K562 (cell line): ENCODE results near the gene SPAG4. TPM values are rescaled to one million over a fixed set of nuclear protein-coding genes. Genes with fewer than 3 reads are reported as not detected.
A peak's percentile ranks its signal among the peaks of the same experiment; 100 is the strongest.

ENCODE experiments used
- ATF2 ChIP-seq: sonication (generic); formaldehyde crosslinking; IDR thresholded peaks from 2 replicates; pipeline ENCODE4 v1.8.1; 2022; ENCODE audit warnings: missing genetic modification reagents
- ATF6 ChIP-seq: sonication (generic); formaldehyde crosslinking; IDR thresholded peaks from 2 replicates; pipeline ENCODE4 v1.4.0; 2020; ENCODE audit warnings: mild to moderate bottlenecking, missing genetic modification reagents
- CREB1 ChIP-seq, 2 experiments: sonication (generic) in 1 of 2; formaldehyde crosslinking in 1 of 2; IDR thresholded peaks; 2 replicates each; pipeline versions ENCODE4 v1.6.1 to v1.8.0; 2012 to 2022; ENCODE audit warnings: inconsistent platforms in 1 of 2, mild to moderate bottlenecking in 1 of 2, missing genetic modification reagents in 1 of 2, moderate library complexity in 1 of 2
- CTBP1 ChIP-seq: fragments of 450-650 bp; IDR thresholded peaks from 2 replicates; pipeline ENCODE4 v1.6.1; 2016; ENCODE audit warnings: borderline replicate concordance
- E2F6 ChIP-seq, 2 experiments: IDR thresholded peaks; 2 replicates each; pipeline ENCODE4 v1.6.1; 2011; ENCODE audit warnings: borderline replicate concordance in 1 of 2, control low read depth in 1 of 2, low read depth in 1 of 2, low read length in 1 of 2, mild to moderate bottlenecking in 1 of 2, mixed read lengths in 1 of 2, moderate library complexity in 1 of 2; ENCODE audit not compliant: insufficient read depth in 1 of 2, insufficient read length in 1 of 2, poor library complexity in 1 of 2, severe bottlenecking in 1 of 2; ENCODE audit errors: extremely low read depth in 1 of 2
- ERF ChIP-seq: fragments of 450-650 bp; formaldehyde crosslinking; IDR thresholded peaks from 2 replicates; pipeline ENCODE4 v1.4.0; 2020; ENCODE audit warnings: mild to moderate bottlenecking, mixed read lengths
- FOXP1 ChIP-seq: sonication (generic); formaldehyde crosslinking; IDR thresholded peaks from 2 replicates; pipeline ENCODE4 v1.8.0; 2022; ENCODE audit warnings: mild to moderate bottlenecking, missing genetic modification reagents
- NONO ChIP-seq, 2 experiments: fragments of 200-400 bp in 1 of 2; fragments of 450-650 bp in 1 of 2; formaldehyde crosslinking in 1 of 2; IDR thresholded peaks; 2 replicates each; pipeline ENCODE4 v1.6.1; 2017; ENCODE audit warnings: low read depth in 2 of 2, mild to moderate bottlenecking in 2 of 2, moderate library complexity in 2 of 2, low read length in 1 of 2
- PHF21A ChIP-seq: fragments of 450-650 bp; IDR thresholded peaks from 2 replicates; pipeline ENCODE4 v1.6.1; 2017; ENCODE audit warnings: low read depth, borderline replicate concordance
- PTBP1 ChIP-seq: fragments of 200-400 bp; formaldehyde crosslinking; IDR thresholded peaks from 2 replicates; pipeline ENCODE4 v1.6.1; 2017; ENCODE audit warnings: low read depth, low read length
- RBM17 ChIP-seq: fragments of 200-400 bp; formaldehyde crosslinking; IDR thresholded peaks from 2 replicates; pipeline ENCODE4 v1.6.1; 2017; ENCODE audit warnings: low read depth, mild to moderate bottlenecking, low read length, borderline replicate concordance
- SETDB1 ChIP-seq: IDR thresholded peaks from one replicate; pipeline ENCODE4 v1.6.1; 2012; ENCODE audit warnings: low read length, control low read depth, inconsistent platforms
- SMAD1 ChIP-seq: fragments of 150-350 bp; IDR thresholded peaks from 2 replicates; pipeline ENCODE4 v1.6.1; 2014; ENCODE audit warnings: low read length, low read depth; ENCODE audit not compliant: partially characterized antibody
- TAF9B ChIP-seq: fragments of 450-650 bp; IDR thresholded peaks from 2 replicates; pipeline ENCODE4 v1.6.1; 2018; ENCODE audit warnings: mild to moderate bottlenecking; ENCODE audit not compliant: partially characterized antibody
- TAL1 ChIP-seq: fragments of 450-650 bp; IDR thresholded peaks from 2 replicates; pipeline ENCODE4 v1.6.1; 2016; ENCODE audit warnings: mild to moderate bottlenecking
- TEAD1 ChIP-seq, 2 experiments: fragments of 450-650 bp in 1 of 2; sonication (generic) in 1 of 2; formaldehyde crosslinking; IDR thresholded peaks; 2 replicates each; pipeline versions ENCODE4 v1.4.0 to v1.8.0; 2020 to 2022; ENCODE audit warnings: mild to moderate bottlenecking in 2 of 2, missing genetic modification reagents in 1 of 2
- THRB ChIP-seq: fragments of 450-650 bp; formaldehyde crosslinking; conservative IDR thresholded peaks from 2 replicates; pipeline ENCODE4 v1.4.0; 2022; ENCODE audit warnings: mild to moderate bottlenecking, missing genetic modification characterization
- ZNF398 ChIP-seq: fragments of 250-450 bp; sonication (Bioruptor Pico); IDR thresholded peaks from 2 replicates; pipeline ENCODE4 v1.8.0; 2021; ENCODE audit warnings: moderate library complexity, mild to moderate bottlenecking, inconsistent platforms
- polyA plus RNA-seq, 8 experiments: library from polyadenylated mRNA; depleted of rRNA in 4 of 8; stranded (reverse) in 5 of 8; unstranded in 3 of 8; fragments of >200 nt; fragmentation: Nextera tagmentation in 2 of 8; fragmentation: Illumina TruSeq in 1 of 8; extraction: Ambion mirVana in 2 of 8; extraction: Trizol in 1 of 8; gene quantifications; 2 replicates each; pipeline versions ENCODE4 v1.2.1 to v1.2.3, GENCODE V29; 2011 to 2014; ENCODE audit warnings: inconsistent platforms in 1 of 8, missing spikeins in 1 of 8
- total RNA-seq, 7 experiments: library from RNA; depleted of rRNA in 6 of 7; stranded (reverse); fragments of >200 nt in 6 of 7; fragmentation: Illumina TruSeq in 2 of 7; extraction: Trizol in 2 of 7; gene quantifications; 2 replicates each; pipeline versions ENCODE4 v1.2.1 to v1.2.3, GENCODE V29; 2011 to 2021; ENCODE audit warnings: low replicate concordance in 1 of 7

The SPAG4 gene
- total and polyA plus RNA-seq, 9 of the 15 experiments (the other 6 are each of a cell fraction or from before 2014, with no cell fraction given), result 1.6 to 11.4 (median 4.6) TPM

- TF ChIP-seq THRB (CRISPR knock-in tag) (no peak), ERF (CRISPR knock-in tag) (peak; percentile 90; the same call in 1 of the 2 replicates), TAF9B (no peak), TAL1 (no peak), TEAD1 (CRISPR knock-in tag; IDR thresholded peaks at IDR 0.05) (peak in 1 of 2 experiments; percentile 75; a peak in 2 of 4 replicates), PHF21A (no peak), PTBP1 (0 out of 2 replicates have a peak, but pooled peaks have one; percentile 62), FOXP1 (peak; percentile 96), SETDB1 (no peak), ZNF398 (CRISPR knock-in tag) (no peak), SMAD1 (peak; percentile 31), RBM17 (no peak), E2F6 (IDR thresholded peaks at IDR 0.05; ENCODE audit: borderline replicate concordance in 1 of 2, extremely low read depth in 1 of 2, insufficient read depth in 1 of 2, insufficient read length in 1 of 2, low read depth in 1 of 2, low read length in 1 of 2, poor library complexity in 1 of 2, severe bottlenecking in 1 of 2) (peak; percentile 89 to 91), ATF6 (CRISPR knock-in tag) (peak; percentile 93), CREB1 (IDR thresholded peaks at IDR 0.05) (peak; percentile 99), CREB1 (CRISPR knock-in tag; IDR thresholded peaks at IDR 0.05) (peak; percentile 99), CTBP1 (peak; percentile 87), ATF2 (peak; percentile 86), NONO (IDR thresholded peaks at IDR 0.05; ENCODE audit: low read depth in 2 of 2, low read length in 1 of 2) (peak in 1 of 2 experiments; percentile 58; a peak in 1 of 4 replicates)
Observed at GRCh38 chr20:35615667-35616464, at the start of gene SPAG4 (continued).
